Activated CD8-positive, alpha-beta T cell treated with anti-CD3 and anti-CD28 coated beads for 36 hours (primary cell): ENCODE measurements around the gene SKP2. TPM values are rescaled to one million over a fixed set of nuclear protein-coding genes. Genes with fewer than 3 reads are reported as not detected.

ENCODE experiments used
- ATAC-seq: fragments of 200-7000 bp; cut with Tn5 transposase; one replicate; pipeline ENCODE4 v1.10.0; 2021; ENCODE audit warnings: mild to moderate bottlenecking, moderate library complexity
- CTCF ChIA-PET: fragments of 350-600 bp; sonication (Branson Sonifier 250); formaldehyde crosslinking; loops from one replicate; lab custom pipeline; 2021; ENCODE audit warnings: antibody characterized with exemption; lab: Charles Lee
- POLR2A ChIA-PET: fragments of 350-600 bp; sonication (Branson Sonifier 250); formaldehyde crosslinking; loops from one replicate; lab custom pipeline; 2021; ENCODE audit warnings: antibody characterized with exemption; lab: Charles Lee
- DNase-seq: peaks from one replicate; pipeline ENCODE4 v3.0.0-alpha.2; 2020
- H3K27ac Mint-ChIP-seq: one replicate; pipeline ENCODE4 v1.8.0; 2021; ENCODE audit warnings: mild to moderate bottlenecking, mixed read lengths
- H3K27me3 Mint-ChIP-seq: one replicate; pipeline ENCODE4 v1.8.0; 2021; ENCODE audit warnings: mixed read lengths
- H3K36me3 Mint-ChIP-seq: one replicate; pipeline ENCODE4 v1.8.0; 2021; ENCODE audit warnings: low read depth, mixed read lengths
- H3K4me1 Mint-ChIP-seq: one replicate; pipeline ENCODE4 v1.8.0; 2021; ENCODE audit warnings: low read depth, mixed read lengths
- H3K4me3 Mint-ChIP-seq: one replicate; pipeline ENCODE4 v1.8.0; 2021; ENCODE audit warnings: mild to moderate bottlenecking, moderate library complexity, mixed read lengths
- H3K9me3 Mint-ChIP-seq: one replicate; pipeline ENCODE4 v1.8.0; 2021; ENCODE audit warnings: mixed read lengths
- intact Hi-C: fragments of 100-400 bp; cut with micrococcal nuclease; formaldehyde crosslinking; loops from one replicate; pipeline ENCODE4 v1.10.0; 2022
- total RNA-seq, 2 experiments: library from RNA; stranded (reverse); gene quantifications; one replicate each; pipeline ENCODE4 v1.2.3, GENCODE V29; 2021
- TF ChIP-seq, protein P1 (sequence below): fragments of 200-600 bp; IDR thresholded peaks from one replicate; pipeline ENCODE4 v1.8.0; 2022; ENCODE audit warnings: antibody characterized with exemption, mild to moderate bottlenecking

Gene SKP2
- total RNA-seq, 2 experiments from 2014 or later, result 55.8 to 60.2 TPM

DNA sequence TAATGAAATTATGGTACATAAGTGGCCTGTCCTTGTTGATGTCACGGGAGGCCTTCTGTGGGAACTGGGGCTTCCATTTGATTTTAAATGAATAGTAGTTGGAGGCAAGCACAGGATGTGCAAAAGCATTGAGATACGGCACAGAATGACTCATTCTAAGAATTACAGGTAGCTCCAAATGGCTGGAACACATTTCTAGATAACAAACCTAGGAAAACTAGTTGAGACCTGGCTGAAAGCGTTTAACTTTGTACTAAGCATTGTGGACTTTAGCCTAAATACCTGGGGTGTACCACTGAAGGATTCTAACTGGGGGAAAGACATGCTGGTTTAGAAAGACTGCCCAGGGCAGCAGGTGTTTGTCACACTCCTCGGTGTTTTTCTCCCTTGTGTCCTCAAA, 9.4 kb downstream of the SKP2 start:
- Mint-ChIP-seq H3K4me1 (peaks cover 21% of the 10 kb centered on the region), H3K4me3 (no peak overlapping the region), H3K9me3 (no peaks in the 10 kb centered on the region), H3K36me3 (peaks cover 59% of the 10 kb centered on the region), H3K27me3 (no peaks in the 10 kb centered on the region), H3K27ac (no peak overlapping the region)
- ChIA-PET CTCF (interaction anchor here (0.8 to 1.1 kb wide), 2 partner anchors 79 to 82 kb away, joined by 3 read pairs; no protein-coding TSS in a partner anchor), POLR2A (interaction anchor here (2.0 kb wide), 1 partner anchor 10 kb away, joined by 10 read pairs; the partner anchor contains the start of genes LMBRD2 and SKP2)
- DNase-seq (no peak), ATAC-seq (no peak)
- intact Hi-C loops, result no loop called here
- TF ChIP-seq, protein P1, sequence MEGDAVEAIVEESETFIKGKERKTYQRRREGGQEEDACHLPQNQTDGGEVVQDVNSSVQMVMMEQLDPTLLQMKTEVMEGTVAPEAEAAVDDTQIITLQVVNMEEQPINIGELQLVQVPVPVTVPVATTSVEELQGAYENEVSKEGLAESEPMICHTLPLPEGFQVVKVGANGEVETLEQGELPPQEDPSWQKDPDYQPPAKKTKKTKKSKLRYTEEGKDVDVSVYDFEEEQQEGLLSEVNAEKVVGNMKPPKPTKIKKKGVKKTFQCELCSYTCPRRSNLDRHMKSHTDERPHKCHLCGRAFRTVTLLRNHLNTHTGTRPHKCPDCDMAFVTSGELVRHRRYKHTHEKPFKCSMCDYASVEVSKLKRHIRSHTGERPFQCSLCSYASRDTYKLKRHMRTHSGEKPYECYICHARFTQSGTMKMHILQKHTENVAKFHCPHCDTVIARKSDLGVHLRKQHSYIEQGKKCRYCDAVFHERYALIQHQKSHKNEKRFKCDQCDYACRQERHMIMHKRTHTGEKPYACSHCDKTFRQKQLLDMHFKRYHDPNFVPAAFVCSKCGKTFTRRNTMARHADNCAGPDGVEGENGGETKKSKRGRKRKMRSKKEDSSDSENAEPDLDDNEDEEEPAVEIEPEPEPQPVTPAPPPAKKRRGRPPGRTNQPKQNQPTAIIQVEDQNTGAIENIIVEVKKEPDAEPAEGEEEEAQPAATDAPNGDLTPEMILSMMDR, result no peak

DNA sequence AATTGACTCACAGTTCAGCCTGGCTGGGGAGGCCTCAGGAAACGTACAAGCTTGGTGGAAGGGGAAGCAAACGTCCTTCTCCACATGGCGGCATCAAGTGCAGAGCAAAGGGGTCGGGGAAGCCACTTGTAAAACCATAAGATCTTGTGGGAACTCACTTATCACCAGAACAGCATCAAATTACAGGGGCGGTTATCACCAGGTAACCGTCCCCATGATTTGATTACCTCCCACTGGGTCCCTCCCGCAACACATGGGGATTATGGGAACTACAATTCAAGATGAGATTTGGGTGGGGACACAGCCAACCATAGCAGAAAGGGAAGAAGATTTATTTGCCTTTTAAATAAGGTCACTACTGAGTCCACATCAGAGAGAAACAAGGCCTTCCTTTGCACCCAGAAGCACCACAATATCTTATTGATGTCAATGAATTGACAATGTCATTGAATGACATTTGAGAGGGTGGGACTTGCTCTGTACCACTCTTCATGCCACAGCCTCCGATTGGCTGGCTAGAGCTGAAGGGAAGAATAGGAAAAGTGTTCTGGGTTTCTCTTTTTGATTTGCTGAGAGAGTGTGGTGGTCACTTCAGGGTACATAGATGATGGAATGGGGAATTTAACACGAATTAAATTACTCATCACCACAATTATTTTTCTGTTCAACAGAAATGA, 11.0 kb downstream of the SKP2 start:
- TF ChIP-seq, protein P1, result no peak
- Mint-ChIP-seq H3K4me1 (peaks cover 15% of the 10 kb centered on the region), H3K9me3 (no peaks in the 10 kb centered on the region), H3K4me3 (no peak overlapping the region), H3K27me3 (no peaks in the 10 kb centered on the region), H3K27ac (no peak overlapping the region), H3K36me3 (peaks cover 58% of the 10 kb centered on the region)
- CTCF ChIA-PET, result interaction anchor here (0.9 kb wide), 1 partner anchor 9 kb away, joined by 3 read pairs; no protein-coding TSS in a partner anchor
- no peak for ATAC-seq
- intact Hi-C loops, result no loop called here
- DNase-seq, result no peak
- POLR2A ChIA-PET, result interaction anchor here (1.2 kb wide), 1 partner anchor 10 kb away, joined by 3 read pairs; no protein-coding TSS in a partner anchor

DNA sequence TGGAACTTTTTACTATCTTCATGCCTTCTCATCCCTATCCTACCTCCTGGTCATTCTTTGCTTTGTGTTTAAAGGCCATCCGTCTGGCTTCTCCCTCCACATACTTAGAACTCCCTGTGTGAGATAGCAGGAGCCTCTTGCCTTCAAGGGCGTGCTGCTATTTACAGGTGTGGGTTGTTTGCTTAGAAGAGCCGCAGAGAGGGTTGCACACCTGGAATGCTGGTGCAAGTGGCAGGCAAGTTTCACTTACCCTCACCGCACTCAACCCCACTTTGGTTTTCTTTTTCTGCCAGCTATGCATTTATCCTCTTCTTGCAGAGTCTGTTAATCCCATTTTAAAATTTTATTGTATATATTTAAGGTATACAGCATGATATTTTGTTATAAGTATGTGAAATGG, 12.6 kb downstream of the SKP2 start:
- DNase-seq (no peak), ATAC-seq (no peak)
- H3K4me1 Mint-ChIP-seq, result peaks cover 15% of the 10 kb centered on the region
- H3K9me3 Mint-ChIP-seq, result no peaks in the 10 kb centered on the region
- no peaks in the 10 kb centered on the region for H3K27me3 Mint-ChIP-seq
- no peak overlapping the region for H3K4me3 Mint-ChIP-seq
- POLR2A ChIA-PET, result no interaction called here
- TF ChIP-seq, protein P1, result no peak
- peaks cover 63% of the 10 kb centered on the region for H3K36me3 Mint-ChIP-seq
- H3K27ac Mint-ChIP-seq, result no peak overlapping the region
- intact Hi-C loops, result no loop called here
- CTCF ChIA-PET, result interaction anchor here (0.6 to 1.6 kb wide), 2 partner anchors 86 to 230 kb away, joined by 3 to 4 read pairs; no protein-coding TSS in a partner anchor

DNA sequence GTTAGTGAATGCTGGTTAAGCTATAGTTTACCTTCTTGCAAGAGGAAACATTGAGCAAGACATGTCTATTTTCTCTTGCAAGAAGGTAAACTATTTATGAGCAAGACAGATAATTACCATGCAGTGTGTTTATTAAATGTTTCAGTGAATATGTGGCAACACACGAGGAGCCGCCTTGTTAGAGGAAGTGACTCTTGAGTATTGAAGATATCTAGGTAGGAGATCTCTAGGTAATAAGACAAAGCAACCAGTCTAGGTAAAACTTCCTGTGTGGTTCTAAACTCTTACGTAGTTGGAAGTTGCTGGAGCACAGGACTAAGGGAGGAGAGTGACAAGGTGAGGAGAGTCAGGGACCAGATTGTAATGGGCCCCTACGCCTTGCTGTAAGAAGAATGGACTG, 16.8 kb downstream of the SKP2 start:
- Mint-ChIP-seq H3K27ac (no peak overlapping the region), H3K9me3 (no peaks in the 10 kb centered on the region), H3K36me3 (peaks cover 63% of the 10 kb centered on the region), H3K27me3 (no peaks in the 10 kb centered on the region), H3K4me3 (no peak overlapping the region), H3K4me1 (peaks cover 3% of the 10 kb centered on the region)
- TF ChIP-seq, protein P1, result no peak
- intact Hi-C loops, result no loop called here
- CTCF ChIA-PET, result no interaction called here
- no peak for ATAC-seq
- POLR2A ChIA-PET, result interaction anchor here (1.1 to 2.3 kb wide), 2 partner anchors 15 to 18 kb away, joined by 4 to 9 read pairs; partner anchors contain the start of gene LMBRD2
- DNase-seq, result no peak

DNA sequence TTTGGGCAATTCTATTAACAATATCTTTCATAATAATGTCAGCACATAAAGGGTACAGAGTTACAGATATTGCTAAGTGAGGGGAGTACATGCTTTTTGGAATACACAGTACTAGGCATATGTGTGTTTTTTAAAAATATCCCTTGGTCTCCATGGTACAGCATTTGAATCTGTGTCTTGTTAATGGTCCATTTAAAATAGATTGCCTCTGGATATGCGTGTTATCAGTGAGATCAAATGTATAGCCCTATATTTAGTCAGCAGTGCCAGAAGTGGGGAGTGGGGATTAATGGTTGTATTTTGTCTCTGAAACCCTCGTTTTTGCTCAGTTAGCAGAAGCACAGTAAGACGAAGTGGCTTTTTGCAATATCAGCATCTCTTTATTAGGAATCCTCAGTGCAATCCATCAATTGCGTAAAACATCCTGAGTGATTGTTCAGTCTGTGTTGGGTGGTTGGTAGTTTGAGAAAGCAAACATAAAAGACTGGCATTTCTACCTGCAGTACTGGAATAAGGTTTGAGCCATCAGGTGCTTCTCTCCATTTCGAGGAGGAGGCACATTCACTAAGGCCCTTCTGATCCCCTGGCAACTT, 19.0 kb downstream of the SKP2 start:
- CTCF ChIA-PET, result no interaction called here

More for the DNA sequence above, 19.0 kb downstream of the SKP2 start:
- H3K27me3 Mint-ChIP-seq, result no peaks in the 10 kb centered on the region
- H3K27ac Mint-ChIP-seq, result no peak overlapping the region
- intact Hi-C loops, result no loop called here
- ATAC-seq (no peak), DNase-seq (no peak)
- no peak overlapping the region for H3K4me3 Mint-ChIP-seq
- POLR2A ChIA-PET, result no interaction called here
- peaks cover 68% of the 10 kb centered on the region for H3K36me3 Mint-ChIP-seq
- peaks cover 3% of the 10 kb centered on the region for H3K4me1 Mint-ChIP-seq
- TF ChIP-seq, protein P1, result no peak
- no peaks in the 10 kb centered on the region for H3K9me3 Mint-ChIP-seq
